HG02623 (cell line): ENCODE results near the gene TRAF7.
A peak's percentile ranks its signal among the peaks of the same experiment; 100 is the strongest.

Experiments
- ATAC-seq: cut with Tn5 transposase; IDR thresholded peaks from one replicate; pipeline ENCODE4 v1.9.1; 2021; ENCODE audit warnings: moderate library complexity; ENCODE audit not compliant: unreplicated experiment

TRAF7 gene

DNA sequence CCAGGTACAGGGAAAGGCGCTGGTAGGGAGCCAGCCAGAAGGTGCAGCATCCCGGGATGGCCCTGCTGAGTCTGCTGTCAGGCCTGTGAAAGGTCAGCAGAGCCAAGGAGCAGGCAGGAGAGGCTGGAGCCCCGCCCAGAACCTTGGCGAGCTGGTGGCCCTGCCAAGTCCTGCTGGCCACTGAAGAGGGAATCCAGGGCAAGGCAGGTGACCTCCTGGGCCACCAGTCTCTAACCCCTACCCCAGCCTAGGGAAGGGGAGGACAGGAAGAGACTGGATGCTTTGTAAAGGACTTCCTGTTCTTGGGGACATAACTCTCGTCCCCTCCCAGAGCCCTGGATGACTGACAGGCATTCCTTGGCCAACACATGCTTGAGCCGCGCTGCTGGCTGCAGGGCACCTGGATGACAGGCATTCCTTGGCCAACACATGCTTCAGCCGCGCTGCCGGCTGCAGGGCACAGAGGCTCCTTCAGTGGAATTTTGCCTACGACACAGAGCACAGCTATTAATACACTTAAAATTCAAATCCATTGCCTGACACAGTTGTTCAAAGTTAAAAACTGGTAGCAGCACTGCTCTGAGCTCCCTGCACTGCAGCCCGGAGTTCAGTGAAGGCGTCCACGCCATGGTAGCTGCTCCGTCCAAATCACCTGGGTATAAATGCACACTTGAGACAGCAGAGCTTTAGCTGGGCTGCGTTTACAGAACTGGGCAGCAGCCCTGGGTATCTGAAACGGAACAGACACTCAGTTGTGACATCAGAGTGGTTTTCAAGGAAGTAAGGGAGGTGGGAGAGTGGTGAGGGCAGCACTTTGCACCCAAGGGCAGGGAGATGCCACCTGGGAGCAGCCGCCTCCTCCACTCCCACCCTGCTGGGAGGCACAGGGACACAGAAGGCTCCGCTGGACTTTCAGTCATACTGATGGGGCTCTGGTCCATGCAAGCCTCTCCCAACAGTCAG, 57.1 kb downstream of the TRAF7 start:
- no peak for ATAC-seq

DNA sequence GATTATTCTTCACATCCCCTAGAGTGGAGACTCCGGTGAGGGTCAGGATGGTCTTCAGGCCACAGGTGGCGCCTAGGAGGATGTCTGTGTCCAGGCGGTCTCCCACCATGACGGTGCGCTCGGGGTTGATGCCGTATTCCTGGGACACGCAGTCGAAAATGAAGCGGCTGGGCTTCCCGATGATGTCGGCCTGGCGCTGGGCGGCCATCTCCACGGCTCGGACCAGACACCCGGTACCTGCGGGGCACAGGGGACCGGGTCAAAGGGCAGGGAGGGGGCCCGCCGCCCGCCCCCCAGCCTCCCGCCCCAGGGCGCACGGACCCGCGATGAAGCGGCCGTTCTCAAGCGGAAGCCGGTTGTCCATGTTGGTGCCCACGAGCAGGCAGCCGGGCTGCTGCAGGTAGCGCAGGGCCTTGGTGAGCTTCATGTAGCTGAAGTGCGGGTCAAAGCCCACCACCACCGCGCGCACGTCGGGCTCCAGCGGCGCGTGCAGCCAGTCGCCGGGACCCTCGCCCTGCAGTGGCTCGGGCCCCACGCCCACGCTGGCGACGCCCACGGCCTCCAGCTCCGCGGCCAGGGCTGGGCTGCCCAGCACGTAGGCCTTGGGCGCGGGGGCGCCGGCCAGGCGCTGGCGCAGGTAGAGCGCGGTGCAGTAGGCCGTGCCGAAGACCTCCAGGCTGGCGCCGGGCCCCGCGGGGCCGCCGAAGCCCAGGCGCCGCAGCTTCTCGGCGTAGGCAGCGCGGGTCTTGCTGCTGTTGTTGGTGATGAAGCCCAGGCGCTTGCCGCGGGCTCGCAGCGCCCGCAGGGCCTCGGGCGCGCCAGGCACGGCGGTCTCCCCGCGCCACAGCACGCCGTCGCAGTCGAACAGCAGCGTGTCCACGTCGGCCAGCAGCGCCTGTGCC, 58.5 kb downstream of the TRAF7 start:
- no peak for ATAC-seq

DNA sequence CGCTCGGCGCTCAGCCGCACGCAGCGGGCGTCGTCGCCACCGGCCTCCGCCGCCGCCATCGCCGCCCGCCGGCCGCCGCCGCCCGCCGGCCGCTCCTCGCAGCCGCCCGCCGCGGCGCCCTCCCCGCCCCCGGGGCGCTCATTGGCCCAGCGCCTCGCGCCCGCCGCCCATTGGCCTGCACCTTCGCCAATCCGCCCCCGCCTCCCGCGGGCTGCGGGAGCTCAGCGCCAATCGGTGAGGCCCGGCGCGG, 59.1 kb downstream of the TRAF7 start, which contains the start of gene PGP:
TSS of gene PGP (minus strand) at position 122 of the 250 bp plus-strand sequence. CDS start at position 59, 63 bp downstream.
- no peak for ATAC-seq

DNA sequence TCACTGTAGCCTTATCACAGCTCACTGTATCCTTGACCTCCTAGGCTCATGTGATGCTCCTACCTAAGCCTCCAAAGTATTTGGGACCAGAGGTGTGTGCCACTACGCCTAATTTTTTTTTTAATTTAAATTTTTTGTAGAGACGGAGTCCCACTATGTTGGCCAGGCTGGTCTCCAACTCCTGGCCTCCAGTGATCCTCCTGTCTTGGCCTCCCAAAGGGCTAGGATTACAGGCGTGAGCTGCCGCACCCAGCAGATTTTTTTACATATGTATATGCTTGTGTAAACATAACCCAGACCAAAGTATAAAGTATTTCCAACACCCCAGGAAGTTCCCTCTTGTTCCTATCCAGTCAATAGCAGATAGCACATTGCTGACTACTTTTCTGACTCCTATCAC, 60.7 kb downstream of the TRAF7 start:
- no peak for ATAC-seq

DNA sequence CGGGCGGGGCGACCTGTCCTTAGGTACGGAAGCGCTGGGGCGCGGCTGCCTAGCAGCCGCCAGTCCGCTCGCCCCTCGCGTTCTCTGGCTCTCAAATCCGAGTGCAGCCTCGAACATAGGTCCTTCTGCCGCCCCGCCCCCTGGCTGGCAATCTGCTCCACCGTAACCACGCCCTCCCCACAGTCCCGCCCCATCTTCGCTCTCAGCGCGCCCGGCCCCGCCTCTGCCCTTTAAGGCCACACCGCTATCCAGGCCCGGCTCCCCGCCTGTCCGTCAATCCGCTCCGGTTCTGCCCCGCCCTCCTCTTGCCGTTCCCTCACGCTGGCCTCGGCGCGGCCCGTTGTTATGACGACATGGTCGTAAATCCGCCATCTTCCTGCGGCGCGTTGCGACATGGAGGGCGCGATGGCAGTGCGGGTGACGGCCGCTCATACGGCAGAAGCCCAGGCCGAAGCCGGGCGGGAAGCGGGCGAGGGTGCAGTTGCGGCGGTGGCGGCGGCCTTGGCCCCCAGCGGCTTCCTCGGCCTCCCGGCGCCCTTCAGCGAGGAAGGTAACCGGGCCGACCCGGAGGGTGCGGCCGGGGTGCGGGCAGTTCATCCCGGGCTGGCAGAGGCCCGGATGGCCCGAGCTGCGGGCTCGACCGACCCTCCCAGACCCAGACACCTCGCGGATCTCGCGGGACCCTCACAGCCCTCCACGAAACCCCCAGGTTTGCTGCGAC, 67.8 kb downstream of the TRAF7 start, which contains the start of gene E4F1:
TSS of gene E4F1 (plus strand) at position 371 of the 721 bp plus-strand sequence. CDS start at position 394, 23 bp downstream.
- peak; percentile 92 for ATAC-seq

DNA sequence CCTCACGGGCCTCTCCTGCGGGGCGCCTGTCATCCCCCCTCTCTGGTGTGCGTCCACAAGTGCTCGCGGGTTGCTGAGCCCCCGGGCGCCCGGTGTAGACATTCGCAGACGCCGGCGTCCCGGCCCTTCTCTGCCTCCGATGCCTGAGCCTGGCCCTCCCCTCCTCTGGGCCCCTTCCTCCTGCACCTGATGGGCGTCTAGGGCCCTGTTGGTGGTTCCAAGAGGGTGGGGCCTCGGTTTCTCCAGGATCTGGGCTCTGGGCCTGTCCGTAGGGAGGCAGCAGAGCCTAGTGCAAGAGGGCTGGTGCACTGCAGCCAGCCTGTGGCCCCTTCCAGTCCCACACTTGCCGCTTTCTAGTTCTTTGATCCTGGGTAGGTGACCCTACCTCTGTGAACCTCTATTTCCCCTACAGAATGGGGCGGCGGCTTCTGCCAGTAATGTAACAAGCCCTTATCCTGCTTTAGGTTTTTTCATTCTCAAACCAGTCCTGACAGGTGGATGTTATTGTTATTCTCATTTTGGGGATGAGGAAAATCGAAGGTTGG, 68.4 kb downstream of the TRAF7 start:
- ATAC-seq, result peak; percentile 8

DNA sequence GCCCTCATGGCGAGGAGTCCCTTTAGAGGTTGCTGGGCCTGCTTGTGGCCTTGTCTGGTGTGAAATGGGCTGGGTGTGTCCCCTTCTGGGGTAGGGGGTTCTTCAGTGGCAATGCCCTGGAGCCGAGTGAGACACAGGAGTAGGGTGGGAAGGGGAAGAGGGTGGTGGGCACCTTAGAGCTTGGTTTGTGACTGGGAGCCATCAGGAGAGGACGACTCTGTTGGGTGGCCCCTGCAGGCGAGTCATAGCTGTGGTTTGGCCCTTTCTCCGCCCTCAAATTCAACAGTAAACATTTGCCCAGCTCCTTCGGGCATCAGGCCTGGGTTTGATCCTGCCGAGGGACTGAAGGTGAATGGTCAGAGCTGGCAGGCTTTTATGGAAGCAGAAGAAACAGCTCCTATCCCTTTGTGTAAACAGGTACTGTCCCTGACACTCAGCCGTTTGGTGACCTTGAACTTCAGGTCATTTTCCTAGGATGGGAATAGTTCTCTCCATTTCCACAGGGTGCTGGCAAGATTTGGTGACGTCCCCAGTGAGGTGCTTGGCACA, 70.7 kb downstream of the TRAF7 start:
- no peak for ATAC-seq

DNA sequence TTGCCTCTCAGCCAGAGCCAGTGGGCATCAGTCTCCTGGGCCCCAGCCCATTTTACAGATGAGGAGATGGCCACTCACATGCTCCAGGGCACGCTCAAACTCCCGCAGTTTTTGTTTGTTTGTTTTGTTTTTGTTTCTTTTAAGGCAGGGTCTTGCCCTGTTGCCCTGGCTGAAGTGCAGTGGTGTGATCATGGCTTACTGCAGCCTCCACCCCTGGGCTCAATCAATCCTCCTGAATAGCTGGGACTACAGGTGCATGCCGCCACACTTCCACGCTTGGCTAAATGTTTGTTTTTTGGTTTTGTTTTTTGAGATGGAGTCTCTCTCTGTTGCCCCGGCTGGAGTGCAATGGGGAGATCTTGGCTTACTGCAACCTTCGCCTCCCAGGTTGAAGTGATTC, 71.3 kb downstream of the TRAF7 start:
- no peak for ATAC-seq
